Measurements from ENCODE around the gene HS6ST3. TPM values are rescaled to one million over a fixed set of nuclear protein-coding genes. Genes with fewer than 3 reads are reported as not detected.

Gene HS6ST3
- total and polyA plus RNA-seq, 2 of the 13 experiments (the other 11 are each of a cell fraction or from before 2014, with no cell fraction given): not detected

DNA sequence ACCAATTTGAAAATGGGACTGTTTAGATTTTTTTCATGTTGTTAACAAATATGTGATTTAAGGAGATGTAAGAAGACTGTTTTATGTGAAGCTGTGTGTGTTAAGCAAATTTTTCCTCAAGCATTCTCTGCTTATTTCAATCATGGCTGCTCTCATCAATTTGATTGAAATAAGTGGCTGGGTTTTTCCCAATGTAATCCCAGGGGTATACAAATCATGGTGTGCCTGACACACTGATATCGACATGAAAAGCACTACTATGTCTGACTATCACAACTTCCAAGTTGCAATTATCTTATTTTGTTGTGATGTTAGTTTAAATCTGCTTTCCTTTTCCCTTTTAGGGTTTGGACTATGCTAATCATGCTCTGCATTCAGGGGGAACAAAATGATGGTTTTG, 283.7 kb downstream of the HS6ST3 start:
- BruUV-seq (replicated peaks): no TSS peak
- ATAC-seq: no peak

More for the DNA sequence above, 283.7 kb downstream of the HS6ST3 start:
- Histone ChIP-seq H3K79me2 (ENCODE audit: insufficient read depth, low read length) (no peaks in the 10 kb centered on the region), H3K4me2 (ENCODE audit: low read depth, low read length) (no peak overlapping the region), H3K27ac (ENCODE audit: extremely low read length, insufficient read depth, low read length) (no peak overlapping the region), H3K27me3 (ENCODE audit: control insufficient read depth in 1 of 2, insufficient read depth in 2 of 2, low read length in 2 of 2) (no peaks in the 10 kb centered on the region), H3K4me1 (ENCODE audit: insufficient read depth, low read length) (no peaks in the 10 kb centered on the region), H3K4me3 (replicated peaks in 1 of 3; ENCODE audit: insufficient read depth in 1 of 3, low read depth in 2 of 3, low read length in 3 of 3) (no peak overlapping the region), H3K9ac (ENCODE audit: insufficient read depth, low read depth, low read length) (no peak overlapping the region), H2AFZ (ENCODE audit: low read length) (no peak overlapping the region), H3K9me3 (ENCODE audit: low read length) (no peaks in the 10 kb centered on the region), H3K36me3 (replicated peaks in 1 of 2; ENCODE audit: control insufficient read depth in 1 of 2, insufficient read depth in 2 of 2, low read length in 2 of 2) (no peaks in the 10 kb centered on the region), H4K20me1 (ENCODE audit: insufficient read depth, low read length) (no peaks in the 10 kb centered on the region)
- WGBS (ENCODE audit: low lambda C conversion rate): 0% methylated on average over 1 of the region's 1 CpG
- no peak for FAIRE-seq
- POLR2A ChIA-PET: no interaction called here
- intact Hi-C loops (cut with micrococcal nuclease; ENCODE audit: unreplicated experiment) (no loop called here), in situ Hi-C loops (cut with HindIII; ENCODE audit: extremely low pct_ligation_motif_present, low pct_unique_long_range_greater_than_20kb) (no loop called here)
- no peak for DNase-seq (ENCODE audit: low spot score)
- CTCF ChIA-PET (ENCODE audit: low intra/inter-chr PET ratio, low total read pairs): no interaction called here
- TF ChIP-seq ZNF382 (CRISPR knock-in tag; IDR thresholded peaks at IDR 0.05; ENCODE audit: borderline replicate concordance) (no peak), WIZ (CRISPR knock-in tag; IDR thresholded peaks at IDR 0.05) (no peak), ZNF335 (CRISPR knock-in tag; IDR thresholded peaks at IDR 0.05) (no peak), ARNT2 (CRISPR knock-in tag; IDR thresholded peaks at IDR 0.05; ENCODE audit: low read depth) (no peak), ZNF3 (CRISPR knock-in tag; IDR thresholded peaks at IDR 0.05) (no peak), ZNF570 (CRISPR knock-in tag; IDR thresholded peaks at IDR 0.05; ENCODE audit: borderline replicate concordance) (no peak), KLF12 (CRISPR knock-in tag; IDR thresholded peaks at IDR 0.05; ENCODE audit: borderline replicate concordance) (no peak)
- TF ChIP-seq, protein P1, sequence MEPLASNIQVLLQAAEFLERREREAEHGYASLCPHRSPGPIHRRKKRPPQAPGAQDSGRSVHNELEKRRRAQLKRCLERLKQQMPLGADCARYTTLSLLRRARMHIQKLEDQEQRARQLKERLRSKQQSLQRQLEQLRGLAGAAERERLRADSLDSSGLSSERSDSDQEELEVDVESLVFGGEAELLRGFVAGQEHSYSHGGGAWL (CRISPR knock-in tag; IDR thresholded peaks at IDR 0.05): no peak
- TF ChIP-seq, protein P2, sequence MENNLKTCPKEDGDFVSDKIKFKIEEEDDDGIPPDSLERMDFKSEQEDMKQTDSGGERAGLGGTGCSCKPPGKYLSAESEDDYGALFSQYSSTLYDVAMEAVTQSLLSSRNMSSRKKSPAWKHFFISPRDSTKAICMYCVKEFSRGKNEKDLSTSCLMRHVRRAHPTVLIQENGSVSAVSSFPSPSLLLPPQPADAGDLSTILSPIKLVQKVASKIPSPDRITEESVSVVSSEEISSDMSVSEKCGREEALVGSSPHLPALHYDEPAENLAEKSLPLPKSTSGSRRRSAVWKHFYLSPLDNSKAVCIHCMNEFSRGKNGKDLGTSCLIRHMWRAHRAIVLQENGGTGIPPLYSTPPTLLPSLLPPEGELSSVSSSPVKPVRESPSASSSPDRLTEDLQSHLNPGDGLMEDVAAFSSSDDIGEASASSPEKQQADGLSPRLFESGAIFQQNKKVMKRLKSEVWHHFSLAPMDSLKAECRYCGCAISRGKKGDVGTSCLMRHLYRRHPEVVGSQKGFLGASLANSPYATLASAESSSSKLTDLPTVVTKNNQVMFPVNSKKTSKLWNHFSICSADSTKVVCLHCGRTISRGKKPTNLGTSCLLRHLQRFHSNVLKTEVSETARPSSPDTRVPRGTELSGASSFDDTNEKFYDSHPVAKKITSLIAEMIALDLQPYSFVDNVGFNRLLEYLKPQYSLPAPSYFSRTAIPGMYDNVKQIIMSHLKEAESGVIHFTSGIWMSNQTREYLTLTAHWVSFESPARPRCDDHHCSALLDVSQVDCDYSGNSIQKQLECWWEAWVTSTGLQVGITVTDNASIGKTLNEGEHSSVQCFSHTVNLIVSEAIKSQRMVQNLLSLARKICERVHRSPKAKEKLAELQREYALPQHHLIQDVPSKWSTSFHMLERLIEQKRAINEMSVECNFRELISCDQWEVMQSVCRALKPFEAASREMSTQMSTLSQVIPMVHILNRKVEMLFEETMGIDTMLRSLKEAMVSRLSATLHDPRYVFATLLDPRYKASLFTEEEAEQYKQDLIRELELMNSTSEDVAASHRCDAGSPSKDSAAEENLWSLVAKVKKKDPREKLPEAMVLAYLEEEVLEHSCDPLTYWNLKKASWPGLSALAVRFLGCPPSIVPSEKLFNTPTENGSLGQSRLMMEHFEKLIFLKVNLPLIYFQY (CRISPR knock-in tag; IDR thresholded peaks at IDR 0.05; ENCODE audit: borderline replicate concordance): no peak
- TF ChIP-seq, protein P3, sequence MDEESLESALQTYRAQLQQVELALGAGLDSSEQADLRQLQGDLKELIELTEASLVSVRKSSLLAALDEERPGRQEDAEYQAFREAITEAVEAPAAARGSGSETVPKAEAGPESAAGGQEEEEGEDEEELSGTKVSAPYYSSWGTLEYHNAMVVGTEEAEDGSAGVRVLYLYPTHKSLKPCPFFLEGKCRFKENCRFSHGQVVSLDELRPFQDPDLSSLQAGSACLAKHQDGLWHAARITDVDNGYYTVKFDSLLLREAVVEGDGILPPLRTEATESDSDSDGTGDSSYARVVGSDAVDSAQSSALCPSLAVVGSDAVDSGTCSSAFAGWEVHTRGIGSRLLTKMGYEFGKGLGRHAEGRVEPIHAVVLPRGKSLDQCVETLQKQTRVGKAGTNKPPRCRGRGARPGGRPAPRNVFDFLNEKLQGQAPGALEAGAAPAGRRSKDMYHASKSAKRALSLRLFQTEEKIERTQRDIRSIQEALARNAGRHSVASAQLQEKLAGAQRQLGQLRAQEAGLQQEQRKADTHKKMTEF (CRISPR knock-in tag; IDR thresholded peaks at IDR 0.05): no peak
